Panc1 (cell line): ENCODE results near the gene ARHGAP33. TPM values are rescaled to one million over a fixed set of nuclear protein-coding genes. Genes with fewer than 3 reads are reported as not detected.

Experiments used
- ATAC-seq: fragments of 200-7000 bp; cut with Tn5 transposase; 2 replicates; pipeline ENCODE4 v1.9.1; 2020; ENCODE audit warnings: mild to moderate bottlenecking, moderate library complexity
- BruUV-seq: library from RNA; stranded (reverse); fragments of 400-500 nt; replicated peaks from 2 replicates; lab custom pipeline; 2021; lab: Mats Ljungman, UMichigan
- CTCF ChIA-PET: fragments of 300-600 bp; sonication (Branson Sonifier 250); formaldehyde crosslinking; loops from one replicate; lab custom pipeline; 2022; ENCODE audit warnings: antibody characterized with exemption; lab: Charles Lee
- POLR2A ChIA-PET: fragments of 300-600 bp; sonication (Branson Sonifier 250); formaldehyde crosslinking; loops from one replicate; lab custom pipeline; 2022; ENCODE audit warnings: antibody characterized with exemption; lab: Charles Lee
- DNase-seq: peaks from one replicate; pipeline ENCODE4 v3.0.0-alpha.2; 2010; ENCODE audit warnings: low read depth, low spot score
- H3K27ac ChIP-seq: 2 replicates; pipeline ENCODE4 v1.5.1; 2011; ENCODE audit warnings: mild to moderate bottlenecking, low read length, inconsistent platforms
- H3K27me3 ChIP-seq: fragments of 200-500 bp; sonication (Bioruptor generic); 2 replicates; pipeline ENCODE4 v1.6.0; 2014; ENCODE audit warnings: low read length, inconsistent platforms; ENCODE audit not compliant: control insufficient read depth, insufficient read depth
- H3K36me3 ChIP-seq: fragments of 200-500 bp; sonication (Bioruptor generic); 2 replicates; pipeline ENCODE4 v1.5.1; 2014; ENCODE audit warnings: inconsistent platforms, mild to moderate bottlenecking, low read length, moderate library complexity; ENCODE audit not compliant: control insufficient read depth, insufficient read depth
- H3K4me1 ChIP-seq: 2 replicates; pipeline ENCODE4 v1.5.1; 2011; ENCODE audit warnings: inconsistent platforms, mild to moderate bottlenecking, low read length, moderate library complexity; ENCODE audit not compliant: control insufficient read depth, insufficient read depth
- H3K4me3 ChIP-seq, 2 experiments: 2 replicates each; pipeline ENCODE4 v1.5.1; 2011 to 2012; ENCODE audit warnings: low read depth in 2 of 2, low read length in 2 of 2, mild to moderate bottlenecking in 2 of 2, inconsistent platforms in 1 of 2, moderate library complexity in 1 of 2
- H3K9me3 ChIP-seq: fragments of 200-500 bp; sonication (Bioruptor generic); 2 replicates; pipeline ENCODE4 v1.5.1; 2014; ENCODE audit warnings: low read depth, mild to moderate bottlenecking, inconsistent platforms, low read length, moderate library complexity; ENCODE audit not compliant: control insufficient read depth, insufficient read depth
- CTCF ChIP-seq: fragments of 450-650 bp; IDR thresholded peaks from 2 replicates; pipeline ENCODE4 v1.5.1; 2017; ENCODE audit warnings: mild to moderate bottlenecking
- POLR2AphosphoS5 ChIP-seq: IDR thresholded peaks from 2 replicates; pipeline ENCODE4 v1.6.1; 2012; ENCODE audit warnings: mild to moderate bottlenecking, low read depth, low read length, moderate library complexity
- REST ChIP-seq, 2 experiments: IDR thresholded peaks; 2 replicates each; pipeline ENCODE4 v1.6.1; 2011 to 2012; ENCODE audit warnings: low read depth in 2 of 2, control low read depth in 1 of 2, low read length in 1 of 2, mild to moderate bottlenecking in 1 of 2, moderate library complexity in 1 of 2; ENCODE audit not compliant: insufficient read depth in 1 of 2
- SIN3A ChIP-seq: IDR thresholded peaks from 2 replicates; pipeline ENCODE4 v1.6.1; 2012; ENCODE audit warnings: low read depth, mild to moderate bottlenecking, low read length, moderate library complexity, borderline replicate concordance; ENCODE audit not compliant: insufficient read depth
- TCF7L2 ChIP-seq: IDR thresholded peaks from 2 replicates; pipeline ENCODE4 v1.6.1; 2011; ENCODE audit warnings: mild to moderate bottlenecking, low read depth, low read length, inconsistent platforms
- in situ Hi-C: cut with HindIII; loops from 2 replicates; pipeline ENCODE4 v1.10.0; 2016; ENCODE audit warnings: low sequenced_read_pairs, low pct_unique_long_range_greater_than_20kb
- intact Hi-C: fragments of 100-400 bp; cut with micrococcal nuclease; formaldehyde crosslinking; loops from one replicate; pipeline ENCODE4 v1.10.0; 2022; ENCODE audit not compliant: unreplicated experiment
- total RNA-seq: library from RNA; stranded (reverse); gene quantifications from one replicate; pipeline ENCODE4 v1.2.1, GENCODE V29; 2021; ENCODE audit not compliant: unreplicated experiment

Gene ARHGAP33
- total RNA-seq, 1 experiment from 2014 or later, result 35.8 TPM

DNA sequence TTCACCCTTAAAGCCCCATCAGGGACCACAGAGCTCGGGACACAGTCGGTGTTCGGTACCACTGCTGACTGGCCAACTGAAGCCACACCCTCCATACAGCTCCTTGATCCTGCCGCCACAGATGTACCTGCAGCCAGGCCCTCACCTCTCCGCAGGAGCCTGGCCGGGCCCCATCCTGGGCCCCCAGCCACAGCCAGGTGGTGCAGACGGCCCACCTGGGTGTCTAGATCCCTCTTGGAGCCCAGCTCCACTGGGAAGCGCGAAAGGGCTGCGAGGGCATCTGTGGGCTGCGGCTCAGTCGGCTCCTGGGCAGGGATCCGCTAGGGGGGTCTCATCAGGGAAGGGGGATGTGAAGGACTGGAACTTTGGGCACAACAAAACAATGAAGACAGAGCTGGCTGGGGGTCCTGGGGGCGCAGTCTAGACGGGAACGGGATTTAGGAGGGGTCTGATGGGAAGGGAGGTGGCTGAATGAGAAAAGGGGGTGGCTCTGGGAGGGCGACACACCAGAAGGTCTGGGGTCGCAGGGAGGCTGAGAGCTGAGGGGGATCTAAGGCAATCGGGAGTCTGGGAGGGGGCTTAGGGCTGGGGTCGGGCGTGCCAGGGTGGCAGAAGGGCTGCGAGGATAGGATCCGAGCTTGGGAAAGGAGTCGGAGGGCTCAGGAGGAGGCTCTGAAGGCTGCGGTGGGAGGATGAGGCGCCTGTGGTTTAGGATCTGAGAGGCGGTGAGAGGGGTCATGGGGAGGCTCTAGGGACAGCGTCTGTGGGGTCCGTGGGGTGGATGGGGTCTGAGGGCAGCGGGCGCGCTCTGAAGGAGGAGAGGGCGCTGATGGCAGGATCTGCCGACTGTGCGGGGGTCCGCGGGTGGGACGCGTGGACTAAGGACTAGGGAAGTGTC lies 21.5 kb downstream of the ARHGAP33 start:
- ChIA-PET CTCF (interaction anchor here (0.9 kb wide), 1 partner anchor 23 kb away, joined by 4 read pairs; no protein-coding TSS in a partner anchor), POLR2A (no interaction called here)
- ATAC-seq, result no peak
- Histone ChIP-seq H3K27me3 (no peaks in the 10 kb centered on the region), H3K9me3 (no peaks in the 10 kb centered on the region), H3K36me3 (no peaks in the 10 kb centered on the region), H3K4me3 (no peak overlapping the region), H3K4me1 (no peaks in the 10 kb centered on the region), H3K27ac (no peak overlapping the region)
- in situ Hi-C loops, result no loop called here
- BruUV-seq, result no TSS peak
- TF ChIP-seq CTCF, result no peak
- no peak for TF ChIP-seq POLR2AphosphoS5
- no peak for TF ChIP-seq SIN3A
- no peak for TF ChIP-seq TCF7L2
- no peak for TF ChIP-seq REST (IDR thresholded peaks at IDR 0.05; ENCODE audit: insufficient read depth in 1 of 2, low read depth in 2 of 2, low read length in 1 of 2)
- DNase-seq, result no peak
- intact Hi-C loops, result no loop called here

GRCh38 chr19:35797663-35798062 lies 22.3 kb downstream of the ARHGAP33 start:
- no TSS peak for BruUV-seq
- no peaks in the 10 kb centered on the region for H3K9me3 ChIP-seq
- H3K4me3 ChIP-seq, result no peak overlapping the region
- DNase-seq (no peak), ATAC-seq (no peak)
- no peaks in the 10 kb centered on the region for H3K36me3 ChIP-seq
- H3K27me3 ChIP-seq, result no peaks in the 10 kb centered on the region
- ChIA-PET CTCF (interaction anchor here (0.7 to 0.9 kb wide), 2 partner anchors 23 to 83 kb away, joined by 4 to 7 read pairs; no protein-coding TSS in a partner anchor), POLR2A (no interaction called here)
- TF ChIP-seq POLR2AphosphoS5, result no peak
- no peak for TF ChIP-seq REST (IDR thresholded peaks at IDR 0.05; ENCODE audit: insufficient read depth in 1 of 2, low read depth in 2 of 2, low read length in 1 of 2)
- no peak for TF ChIP-seq CTCF
- TF ChIP-seq TCF7L2, result no peak
- TF ChIP-seq SIN3A, result no peak
- in situ Hi-C loops (no loop called here), intact Hi-C loops (no loop called here)
- H3K4me1 ChIP-seq, result no peaks in the 10 kb centered on the region
- H3K27ac ChIP-seq, result no peak overlapping the region
